Activated CD4-positive, alpha-beta T cell treated with anti-CD3 and anti-CD28 coated beads, Interleukin-2, amount 50 U/mL, for 48 hours (primary cell): ENCODE measurements around the gene MZF1.

Experiments
- DNase-seq, 2 experiments: peaks; one replicate each; pipeline ENCODE4 v3.0.0-alpha.2; 2020

MZF1 gene

DNA sequence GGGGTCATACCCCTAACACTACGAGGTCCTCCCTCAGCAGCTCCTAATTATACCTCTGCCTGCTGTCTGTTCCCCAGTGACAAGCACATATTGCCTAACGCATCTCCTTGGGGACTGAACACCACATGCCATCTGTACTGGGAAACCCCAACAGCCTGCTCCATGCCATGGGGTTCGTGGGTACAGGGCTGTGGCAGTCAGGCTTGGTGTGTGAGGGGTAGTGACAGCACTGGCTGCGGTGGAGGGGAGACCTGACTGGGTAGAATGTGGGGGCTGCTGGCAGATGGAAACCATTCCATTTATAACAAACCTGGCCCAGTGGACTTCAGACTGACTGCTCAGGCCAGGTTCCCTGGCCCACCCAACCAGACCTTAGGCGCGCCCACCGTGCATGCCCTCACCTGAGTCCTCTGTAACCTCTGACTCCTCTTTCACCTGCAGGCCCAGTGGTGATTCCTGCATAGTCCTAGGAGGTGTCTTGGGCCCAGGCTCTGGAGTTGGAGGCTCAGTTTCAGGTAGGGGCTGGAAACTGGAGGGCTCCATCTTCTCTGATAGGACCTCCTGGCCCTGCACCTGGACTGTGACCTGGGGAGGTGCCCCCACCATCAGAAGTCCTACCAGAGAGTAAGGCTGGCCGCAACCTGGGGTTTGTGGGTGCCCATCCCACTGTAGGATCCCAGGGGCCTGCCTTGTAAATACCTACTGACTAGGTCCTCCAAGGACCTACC, 3.0 kb downstream of the MZF1 start:
- DNase-seq = peak in 1 of 2 experiments; percentile 2

DNA sequence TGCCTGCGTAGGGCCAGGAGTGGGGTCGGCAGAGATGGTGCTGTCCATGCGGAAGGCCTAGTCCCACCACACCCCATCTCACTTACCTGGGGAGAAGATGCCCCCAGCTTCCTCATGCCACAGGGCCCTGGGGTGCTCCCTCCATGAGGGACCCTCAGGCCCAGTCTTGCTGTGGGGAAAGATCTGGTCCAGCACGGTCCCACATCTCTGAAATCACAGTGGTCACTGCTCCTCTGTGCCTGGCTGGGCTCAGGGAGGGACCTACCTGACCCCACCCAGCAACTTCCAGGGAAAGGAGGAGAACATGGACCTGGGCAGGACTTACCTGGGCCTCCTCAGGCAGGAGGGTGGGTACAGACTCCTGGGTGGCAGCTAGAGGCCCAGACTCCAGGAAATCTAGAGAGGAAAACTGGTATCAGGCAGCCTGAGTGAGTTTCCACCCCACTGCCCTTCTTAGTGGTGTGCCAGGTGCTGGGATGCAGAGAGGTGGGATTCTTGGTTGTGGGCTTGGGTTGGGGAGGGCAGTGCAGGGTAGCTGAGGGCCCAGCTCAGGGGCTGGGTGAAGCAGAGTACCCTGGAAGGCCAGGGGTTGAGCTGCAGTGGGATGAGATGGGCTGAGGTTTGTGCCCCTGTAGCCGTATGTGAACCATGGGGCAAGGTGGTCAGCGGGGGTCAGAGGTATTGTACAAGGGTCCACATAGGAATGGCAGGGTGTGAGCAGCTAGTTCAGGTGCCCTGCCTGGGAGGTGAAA, 3.8 kb downstream of the MZF1 start:
- DNase-seq = no peak

DNA sequence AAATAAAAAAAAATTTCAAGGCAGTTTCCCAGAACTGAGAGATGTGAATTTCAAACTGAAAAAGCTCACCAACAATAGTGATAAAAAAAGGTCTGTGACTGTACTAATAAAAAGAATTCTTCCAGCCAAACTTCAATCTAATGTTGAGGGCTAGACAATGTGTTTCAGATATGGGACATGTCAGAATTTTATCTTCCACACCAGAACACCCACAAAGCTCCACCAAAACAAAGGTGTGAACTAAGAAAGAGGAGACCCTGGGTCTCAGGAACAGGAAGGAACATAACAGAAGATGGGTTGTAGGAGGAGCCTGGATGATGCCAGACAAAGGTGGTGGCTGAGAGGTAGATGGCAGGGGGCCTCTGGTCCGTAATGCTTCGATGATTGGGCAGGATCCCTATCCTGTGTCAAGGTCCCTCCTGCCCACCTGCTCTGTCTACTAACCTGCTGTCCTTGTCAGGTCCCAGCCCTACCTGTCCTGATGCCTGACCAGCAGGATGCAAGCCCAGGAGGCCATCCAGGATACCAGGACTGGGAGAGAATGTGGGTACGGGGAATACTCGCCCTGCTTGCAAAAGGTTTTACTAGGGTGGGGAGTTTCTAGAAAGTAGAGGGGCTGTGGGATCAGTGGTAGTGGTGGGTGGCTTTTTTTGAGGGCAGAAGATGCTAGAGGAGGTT, 4.5 kb downstream of the MZF1 start:
- DNase-seq = no peak

DNA sequence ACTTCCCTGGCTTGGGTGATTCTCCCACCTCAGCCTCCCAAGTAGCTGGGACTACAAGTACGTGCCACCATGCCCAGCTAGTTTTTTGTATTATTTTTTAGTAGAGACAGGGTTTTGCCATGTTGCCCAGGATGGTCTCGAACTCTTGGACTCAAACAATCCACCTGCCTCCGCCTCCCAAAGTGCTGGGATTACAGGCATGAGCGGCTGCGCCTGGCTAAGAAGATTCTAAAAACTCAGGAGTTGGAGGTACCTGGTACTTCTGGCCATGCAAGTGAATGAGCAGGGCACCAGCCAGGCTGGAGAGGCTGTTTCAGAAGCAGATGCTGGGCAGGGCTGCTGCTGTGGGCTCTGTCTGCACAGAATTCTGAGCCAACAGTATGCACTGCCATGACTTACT, 6.1 kb downstream of the MZF1 start:
- DNase-seq = no peak

DNA sequence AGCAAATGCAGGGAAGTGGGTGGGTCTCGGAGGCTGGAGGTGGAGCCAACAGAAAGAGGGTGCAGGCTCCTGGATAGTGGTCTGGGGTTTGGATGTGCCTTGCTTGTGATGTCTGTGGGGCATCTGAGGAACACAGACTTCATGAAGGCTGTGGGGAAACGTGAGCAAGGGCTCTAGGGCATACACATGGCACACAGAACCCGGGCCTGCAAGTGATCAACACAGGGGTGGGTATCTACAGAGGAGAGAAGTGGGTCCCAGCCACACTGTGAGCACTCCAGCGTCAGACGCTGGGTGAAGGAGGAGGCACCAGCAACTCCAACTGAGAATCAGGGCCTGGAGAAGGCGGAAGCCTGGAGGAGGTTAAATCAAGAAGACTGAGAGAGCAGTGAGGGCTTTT, 9.3 kb downstream of the MZF1 start:
- no peak for DNase-seq

DNA sequence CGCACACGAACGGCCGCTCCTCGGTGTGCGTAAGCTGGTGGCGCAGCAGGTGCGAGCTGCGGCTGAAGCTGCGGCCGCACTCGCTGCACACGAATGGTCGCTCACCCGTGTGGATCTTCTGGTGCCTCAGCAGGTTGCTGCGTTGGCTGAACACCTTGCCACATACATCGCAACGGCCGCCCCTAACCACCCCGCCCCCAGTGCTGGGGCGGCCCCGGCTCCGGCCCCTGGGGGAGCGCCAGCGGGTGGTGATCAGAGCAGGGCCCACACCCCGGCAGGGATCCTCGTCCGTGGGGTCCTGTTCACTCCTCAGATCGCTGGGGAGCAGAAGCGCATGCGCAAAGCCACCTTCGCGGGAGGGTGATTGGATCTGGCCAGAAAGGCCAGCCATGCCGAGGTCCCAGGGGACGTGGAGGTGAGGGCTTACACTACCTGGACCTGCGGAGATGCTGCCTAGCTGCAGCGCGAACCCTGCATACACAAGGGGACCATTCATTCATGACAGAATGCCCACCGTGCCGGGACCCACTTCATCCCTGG, 10.0 kb downstream of the MZF1 start:
- DNase-seq = peak; percentile 51 to 60

DNA sequence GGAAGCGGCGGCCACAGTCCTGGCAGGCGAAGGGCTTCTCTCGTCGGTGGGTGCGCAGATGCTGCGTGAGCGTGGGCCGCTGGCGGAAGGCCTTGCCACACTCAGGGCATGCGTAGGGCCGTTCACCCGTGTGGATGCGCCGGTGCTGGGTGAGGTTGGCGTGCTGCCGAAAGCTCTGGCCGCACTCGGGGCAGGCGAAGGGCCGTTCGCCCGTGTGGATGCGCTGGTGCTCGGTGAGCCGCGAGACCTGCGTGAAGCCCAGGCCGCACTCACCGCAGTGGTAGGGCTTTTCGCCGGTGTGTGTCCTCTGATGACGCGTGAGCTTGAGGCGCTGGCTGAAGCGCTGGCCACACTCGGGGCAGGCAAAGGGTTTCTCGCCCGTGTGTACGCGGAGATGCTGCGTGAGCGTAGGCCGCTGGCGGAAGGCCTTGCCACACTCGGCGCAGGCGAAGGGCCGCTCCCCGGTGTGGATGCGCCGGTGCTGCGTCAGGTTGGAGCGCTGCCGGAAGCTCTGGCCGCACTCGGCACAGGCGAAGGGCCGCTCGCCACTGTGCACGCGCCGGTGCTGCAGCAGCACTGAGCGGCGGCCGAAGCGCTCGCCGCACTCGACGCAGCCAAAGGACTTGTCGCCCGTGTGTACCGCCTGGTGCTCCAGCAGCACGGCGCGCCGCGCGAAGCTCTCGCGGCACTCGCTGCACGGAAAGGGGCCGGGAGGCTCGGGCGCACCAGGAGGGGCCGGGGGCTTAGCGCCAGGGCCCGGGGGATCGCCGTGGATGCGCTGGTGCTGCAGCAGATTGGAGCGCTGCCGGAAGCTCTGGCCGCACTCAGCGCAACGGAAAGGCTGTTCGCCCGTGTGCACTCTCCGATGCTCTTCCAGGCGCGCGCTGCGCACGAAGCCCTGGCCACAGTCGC, 10.8 kb downstream of the MZF1 start:
- DNase-seq = peak; percentile 57 to 58

DNA sequence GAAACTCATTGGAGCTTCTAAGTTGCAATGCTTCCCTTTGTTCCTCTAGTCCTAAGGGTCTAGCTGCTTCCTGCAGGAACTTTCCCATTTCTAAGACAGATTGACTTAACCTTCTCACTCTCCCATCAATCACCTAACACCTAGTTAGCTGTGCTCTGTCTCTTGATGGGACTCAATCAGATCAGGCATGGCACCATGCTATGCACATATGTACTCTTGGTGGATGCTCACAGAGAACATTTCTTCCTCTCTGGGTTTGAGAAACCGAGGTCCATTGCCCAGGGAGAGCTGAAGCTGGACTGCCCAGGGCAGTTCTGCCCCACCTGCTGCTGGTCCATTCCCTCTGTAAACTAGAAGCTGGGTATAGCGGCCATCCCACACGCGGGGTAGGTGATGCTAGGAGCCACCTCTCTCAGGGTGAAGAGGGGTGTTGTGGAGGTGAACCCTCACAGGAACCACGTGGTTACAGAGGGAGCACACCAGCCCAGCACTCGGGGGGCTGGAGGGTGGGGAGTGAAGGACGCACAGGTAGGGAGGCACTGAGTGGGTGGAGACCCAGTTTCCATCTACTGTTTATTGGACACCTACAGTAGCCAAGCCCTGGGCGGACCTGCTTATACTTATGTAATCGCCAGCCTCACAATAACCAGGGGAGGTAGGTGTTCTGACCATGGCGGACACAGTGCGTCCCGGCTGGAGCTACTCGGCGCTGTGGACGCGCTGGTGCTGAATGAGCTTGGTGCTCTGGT, 11.6 kb downstream of the MZF1 start:
- DNase-seq = no peak

DNA sequence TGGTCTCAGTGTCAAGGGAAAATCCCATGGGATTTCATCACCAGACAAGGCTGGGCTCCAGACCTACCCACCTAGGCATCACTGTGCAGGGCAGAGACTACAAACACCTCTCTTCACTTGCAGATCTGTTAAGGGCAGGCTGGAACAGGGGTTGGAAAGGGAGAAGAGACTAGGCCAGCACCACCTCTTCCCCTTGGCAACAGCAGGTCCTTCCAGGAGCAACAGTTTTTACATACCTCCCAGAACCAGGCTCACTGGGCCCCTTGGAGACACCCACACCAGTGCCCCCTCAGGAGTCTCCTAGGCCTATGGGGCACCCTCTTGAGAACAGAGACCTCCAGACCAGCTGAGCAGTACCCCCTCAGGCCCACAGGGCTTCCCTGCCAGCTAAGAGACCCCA, 12.2 kb downstream of the MZF1 start:
- no peak for DNase-seq

DNA sequence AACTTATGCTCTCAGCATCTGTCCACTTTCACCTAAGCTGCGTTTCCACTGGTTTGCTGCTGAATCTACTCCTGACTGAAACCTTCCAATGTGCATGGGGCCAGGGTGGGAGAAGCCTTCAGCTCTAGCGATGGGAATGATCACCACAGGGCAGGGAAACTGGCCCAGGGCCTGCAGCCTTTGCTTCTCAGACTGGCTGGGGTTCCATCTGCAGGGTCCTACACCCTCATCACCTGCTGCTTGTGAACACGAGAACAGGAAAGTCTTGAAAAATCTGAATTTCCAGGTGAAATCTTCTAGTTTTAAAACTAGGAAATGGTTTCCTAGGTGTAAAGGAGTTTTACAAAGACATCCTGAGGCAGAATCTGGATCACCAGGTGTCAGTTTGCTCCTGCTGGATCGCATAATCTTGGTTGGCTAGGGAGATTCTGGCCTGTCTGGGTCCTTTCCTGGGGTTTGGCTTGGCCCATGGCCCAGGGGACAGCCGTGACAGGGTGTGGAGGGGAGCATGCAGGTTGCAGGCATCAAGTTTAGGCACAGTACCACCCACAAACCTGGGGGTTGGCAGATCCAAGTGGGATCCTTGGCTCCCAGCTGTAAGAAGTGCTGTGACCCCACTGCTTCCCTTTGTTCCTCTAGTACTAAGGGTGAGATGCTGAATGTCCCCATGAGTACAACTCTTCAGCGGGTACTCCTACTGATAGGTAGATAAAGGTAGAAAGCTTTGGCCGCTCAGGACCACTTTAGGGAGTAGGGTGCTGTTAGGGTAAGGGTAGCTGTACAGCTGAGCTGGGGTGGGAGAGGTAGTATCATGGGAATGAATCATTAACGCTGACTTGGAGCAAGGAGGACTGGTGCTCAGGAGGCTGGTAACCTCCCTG, 12.9 kb downstream of the MZF1 start:
- DNase-seq = no peak

DNA sequence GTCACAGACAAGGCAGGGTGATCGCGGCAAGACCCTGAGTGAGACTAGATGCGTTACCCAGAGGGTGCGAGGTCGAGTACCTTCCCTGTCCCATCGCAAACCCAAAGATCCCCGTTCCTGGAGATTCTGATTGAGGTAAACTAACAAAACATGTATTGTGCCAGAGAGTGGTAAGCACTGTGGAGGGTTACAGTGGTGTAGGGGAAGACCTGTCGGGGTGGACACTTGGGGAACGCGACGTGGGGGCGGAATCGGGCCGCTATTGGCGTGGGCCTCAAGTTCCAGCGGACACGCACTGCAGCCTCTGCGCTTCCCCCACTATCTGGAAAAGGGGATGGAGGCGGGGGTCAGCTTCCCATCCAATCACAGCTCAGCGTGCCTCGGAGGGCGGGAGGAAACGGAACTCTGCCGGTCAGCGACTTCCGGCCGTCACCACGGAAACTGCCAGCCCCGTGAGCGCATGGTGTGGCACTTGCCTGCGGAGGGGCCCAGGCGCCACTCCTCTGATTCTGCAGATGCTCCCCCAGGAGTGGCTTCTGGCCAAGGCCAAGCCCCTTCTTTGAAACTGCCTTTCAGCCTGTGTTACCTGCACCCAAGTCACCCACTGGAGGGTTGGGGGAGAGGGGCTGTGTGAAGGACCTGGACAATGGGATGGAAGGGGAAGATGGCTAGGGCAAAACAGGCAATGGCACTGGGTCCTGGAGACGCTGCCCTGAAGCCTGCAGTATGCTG, 13.7 kb downstream of the MZF1 start:
- DNase-seq = peak; percentile 87 to 92

DNA sequence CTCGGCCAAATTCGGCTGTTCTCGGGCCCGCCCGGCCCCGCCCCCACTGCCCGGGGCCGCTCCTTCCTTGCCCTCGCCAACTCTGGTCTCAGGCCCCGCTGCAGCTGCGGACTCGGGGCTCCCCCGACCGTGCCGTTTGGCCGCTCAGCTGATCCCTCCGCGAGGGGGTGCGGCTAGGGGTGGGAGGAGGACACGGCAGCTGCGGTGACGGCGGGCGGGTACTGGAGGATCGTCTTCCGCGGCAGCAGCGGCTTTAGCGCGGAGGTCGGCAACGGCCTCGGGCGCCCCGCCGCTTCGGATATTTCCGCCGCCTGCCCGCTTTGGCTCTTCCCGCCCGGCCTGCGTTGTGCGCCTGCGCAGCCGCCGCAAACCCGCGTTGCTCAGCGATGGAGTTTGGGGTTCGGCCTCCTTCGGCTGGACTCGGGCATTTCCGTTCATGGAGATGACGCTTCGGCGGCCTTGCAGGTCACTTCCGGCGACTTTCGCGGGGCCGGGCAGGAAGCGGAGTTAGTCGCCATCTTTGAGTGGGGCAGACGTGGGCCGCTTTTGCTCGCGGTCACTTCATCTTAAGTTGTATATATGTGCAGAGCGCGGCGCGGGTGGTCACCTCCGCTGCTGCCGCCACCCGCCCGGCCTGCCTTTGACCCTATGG, 14.4 kb downstream of the MZF1 start:
- DNase-seq = peak; percentile 99

DNA sequence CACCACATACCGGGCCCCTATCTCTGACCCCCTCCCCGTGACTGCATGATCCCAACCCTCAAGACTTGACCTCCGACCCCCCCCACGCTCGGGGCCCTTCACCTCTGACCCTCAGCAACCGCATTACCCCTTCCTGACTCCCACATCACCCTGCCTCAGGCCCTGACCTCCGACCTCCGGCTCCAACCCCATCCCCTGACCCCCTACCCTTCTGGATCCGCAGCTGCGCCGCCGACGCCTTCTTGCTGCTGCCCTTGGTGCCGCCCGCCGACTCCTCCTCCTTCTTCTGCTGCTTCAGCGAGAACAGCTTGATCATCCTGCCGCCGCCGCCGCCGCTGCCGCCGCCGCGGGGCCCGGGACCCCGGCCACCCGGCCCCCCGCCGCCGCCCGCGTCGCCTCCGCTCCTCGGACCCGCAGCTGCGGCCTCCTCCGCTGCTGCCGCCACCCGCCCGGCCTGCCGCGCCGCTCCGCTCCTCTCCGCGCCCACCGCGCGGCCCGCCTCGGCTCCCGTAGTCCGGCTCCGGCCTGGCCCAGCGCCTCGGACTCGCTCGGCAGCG, 15.0 kb downstream of the MZF1 start, which contains the start of gene UBE2M:
Gene UBE2M (minus strand): TSS at position 546 of the 557 bp plus-strand sequence. CDS start 230 bp downstream, at position 316.
- DNase-seq = peak; percentile 59 to 63

DNA sequence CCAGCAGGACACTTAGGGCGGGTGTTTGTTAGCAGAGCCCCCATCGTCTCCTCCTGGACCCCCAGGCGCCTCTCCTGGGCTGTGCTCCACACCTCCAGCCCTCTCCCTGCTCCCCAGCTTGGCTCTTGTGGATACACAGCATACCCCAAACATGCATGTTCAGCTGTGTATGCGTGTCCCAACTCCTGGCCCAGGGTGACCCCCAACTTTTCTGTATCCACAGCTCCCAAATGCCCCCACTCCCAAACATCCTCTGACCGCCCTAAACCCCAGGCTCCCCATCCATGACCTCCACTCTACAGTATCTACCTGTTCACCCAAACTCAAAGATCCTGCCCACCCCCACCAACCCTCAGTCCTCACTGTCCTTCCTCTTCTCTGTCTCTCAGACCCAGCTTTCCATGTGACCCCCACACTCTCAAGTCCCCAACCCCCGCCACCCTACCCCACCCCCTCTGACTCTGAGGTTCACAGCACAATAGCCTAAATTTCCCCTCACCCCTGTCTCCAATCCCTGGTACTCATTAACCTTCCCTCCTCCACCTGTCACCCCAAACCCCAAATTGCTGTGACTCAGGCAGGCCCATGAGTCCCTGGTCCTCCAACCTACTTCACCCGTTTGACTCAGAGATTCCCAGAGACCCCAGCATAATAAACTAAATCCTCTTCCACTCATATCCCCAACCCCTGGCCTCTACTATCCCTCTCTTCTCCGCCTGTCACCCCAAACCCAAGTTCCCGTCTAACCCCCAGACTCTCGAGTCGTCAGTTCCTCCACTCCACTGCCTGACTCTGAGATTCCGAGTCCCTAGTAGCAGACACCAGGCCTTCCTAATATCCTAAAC, 15.7 kb downstream of the MZF1 start:
- no peak for DNase-seq

DNA sequence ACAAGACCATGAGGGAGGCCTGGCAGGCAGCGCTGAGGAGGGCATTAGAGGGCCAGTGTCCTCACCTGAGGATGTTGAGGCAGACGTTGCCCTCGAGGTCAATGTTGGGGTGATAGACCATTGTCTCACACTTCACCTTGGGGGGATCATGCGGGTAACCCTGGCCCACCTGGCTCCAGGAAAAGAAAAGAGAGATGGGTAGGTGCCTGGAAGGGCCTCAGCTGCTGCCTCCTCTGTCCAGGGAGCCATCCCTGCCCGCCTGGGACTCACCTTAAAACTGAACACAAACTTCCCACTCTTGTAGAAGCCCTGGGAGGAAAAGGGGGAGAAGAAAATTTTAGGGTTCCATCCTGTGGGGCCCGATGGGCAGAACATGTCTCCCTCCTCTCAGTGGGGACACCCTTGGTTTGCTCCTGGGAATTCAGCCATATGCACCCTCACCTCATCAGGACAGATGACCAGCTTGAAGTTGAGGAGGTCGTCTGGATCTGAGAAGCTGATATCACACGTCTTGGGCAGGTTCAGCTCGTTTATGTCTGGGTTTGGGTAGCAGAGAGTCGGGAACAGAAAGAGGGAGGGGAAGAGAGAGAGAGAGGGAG, 16.4 kb downstream of the MZF1 start:
- no peak for DNase-seq

DNA sequence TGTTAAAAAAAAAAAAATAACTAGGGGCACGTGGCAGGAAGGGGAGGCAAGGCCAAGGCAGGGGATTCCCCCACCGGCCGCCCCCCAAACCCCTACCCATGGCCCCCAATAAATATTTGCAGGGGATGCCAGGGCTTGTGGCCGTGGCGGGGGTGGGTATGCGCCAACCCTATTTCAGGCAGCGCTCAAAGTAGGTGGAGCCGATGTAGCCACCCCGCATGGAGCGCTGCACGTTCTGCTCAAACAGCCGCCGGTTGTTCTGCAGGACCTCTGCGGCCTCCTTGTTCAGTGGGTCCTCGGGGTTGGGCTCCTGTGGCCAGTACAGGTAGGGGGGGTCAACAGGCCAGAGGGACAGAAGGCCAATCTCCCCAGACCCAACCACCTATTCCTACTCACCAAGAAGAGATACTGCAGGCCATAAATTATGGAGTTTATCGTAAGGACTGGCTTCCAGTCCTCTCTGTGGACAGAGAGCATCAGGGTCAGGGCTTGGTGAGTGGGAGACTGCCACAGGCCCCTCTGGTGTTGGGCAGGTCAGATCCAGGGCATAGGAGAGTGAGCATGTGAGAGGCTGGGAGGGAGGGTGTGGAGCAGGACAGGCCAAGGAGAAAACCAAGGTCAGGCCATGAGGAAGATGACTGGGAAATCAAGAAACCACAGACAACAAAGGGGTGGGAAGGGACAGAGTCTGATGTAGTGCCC, 17.1 kb downstream of the MZF1 start:
- no peak for DNase-seq

DNA sequence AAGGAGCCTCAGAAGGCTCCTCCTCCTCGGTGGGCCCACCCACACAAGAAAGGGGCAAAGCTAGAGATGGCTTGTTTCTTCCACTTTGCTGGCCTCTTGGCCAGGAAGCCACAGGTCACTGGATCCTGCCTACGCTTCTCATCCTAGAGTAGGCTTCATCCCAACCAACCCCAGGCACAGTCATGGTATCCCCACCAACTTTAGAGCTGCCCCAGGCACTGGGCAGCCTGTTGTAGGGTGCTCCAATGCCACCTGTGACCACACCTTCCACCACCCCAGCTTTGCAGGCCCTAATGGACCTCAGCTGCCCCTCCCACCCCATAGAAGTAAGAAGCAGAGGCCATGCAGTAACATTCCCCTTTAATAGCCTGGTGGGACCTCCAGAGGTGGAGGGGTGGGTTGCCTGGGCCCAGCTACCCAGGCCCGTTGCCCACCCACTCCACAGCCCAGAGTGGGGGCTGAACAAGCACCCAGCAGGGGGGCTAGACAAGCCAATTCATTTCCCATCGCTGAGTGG, 17.7 kb downstream of the MZF1 start:
- DNase-seq = no peak
